GM12878 (cell line): ENCODE data around the gene CCDC9B. TPM values are rescaled to one million over a fixed set of nuclear protein-coding genes. Genes with fewer than 3 reads are reported as not detected.

Source experiments
- ATAC-seq: fragments of 200-7000 bp; cut with Tn5 transposase; 3 replicates; pipeline ENCODE4 v1.9.1; 2020; ENCODE audit warnings: mild to moderate bottlenecking, moderate library complexity
- BruUV-seq: library from RNA; stranded (reverse); fragments of 400-500 nt; replicated peaks from 2 replicates; lab custom pipeline; 2021; lab: Mats Ljungman, UMichigan
- CTCF ChIA-PET: fragments of 300-600 bp; sonication (Branson Sonifier 250); formaldehyde crosslinking; extraction: SDS; loops from one replicate; lab custom pipeline; 2021; ENCODE audit warnings: inconsistent platforms; lab: Yijun Ruan, JAX
- POLR2A ChIA-PET: fragments of 350-600 bp; formaldehyde crosslinking; extraction: SDS; loops from one replicate; lab custom pipeline; 2021; ENCODE audit warnings: inconsistent platforms; lab: Charles Lee
- RAD21 ChIA-PET: fragments of 300-600 bp; sonication (Branson Sonifier 250); formaldehyde crosslinking; loops from one replicate; lab custom pipeline; 2023; ENCODE audit warnings: antibody characterized with exemption; ENCODE audit not compliant: unreplicated experiment; lab: Charles Lee
- SMC1A ChIA-PET: fragments of 300-600 bp; sonication (Branson Sonifier 250); formaldehyde crosslinking; loops from one replicate; lab custom pipeline; 2023; ENCODE audit not compliant: unreplicated experiment, uncharacterized antibody; lab: Charles Lee
- DNase-seq: peaks from one replicate; pipeline ENCODE4 v3.0.0-alpha.2; 2011; ENCODE audit warnings: low read depth, low spot score
- FAIRE-seq: peaks from 3 replicates; lab custom pipeline; 2011; peaks lifted over from hg19 to GRCh38; lab: Jason Lieb, UNC
- H2AFZ ChIP-seq: 2 replicates; pipeline ENCODE4 v1.6.0; 2011; ENCODE audit warnings: low read depth, low read length, control low read depth; ENCODE audit not compliant: control insufficient read depth
- H3K27ac ChIP-seq: 2 replicates; pipeline ENCODE4 v1.5.1; 2011; ENCODE audit warnings: control low read depth; ENCODE audit not compliant: control insufficient read depth, insufficient read depth
- H3K27me3 ChIP-seq, 2 experiments: replicated peaks in 1 of 2; 2 replicates each; pipeline versions ENCODE4 v1.6.0 to v1.6.1; 2011; ENCODE audit warnings: low read length in 1 of 2; ENCODE audit not compliant: control insufficient read depth in 2 of 2, insufficient read depth in 2 of 2
- H3K36me3 ChIP-seq, 2 experiments: 2 replicates each; pipeline ENCODE4 v1.5.1; 2011; ENCODE audit warnings: low read length in 1 of 2; ENCODE audit not compliant: control insufficient read depth in 2 of 2, insufficient read depth in 2 of 2
- H3K4me1 ChIP-seq: 2 replicates; pipeline ENCODE4 v1.6.1; 2011; ENCODE audit warnings: mild to moderate bottlenecking, low read length, moderate library complexity, mixed read lengths; ENCODE audit not compliant: control insufficient read depth, insufficient read depth
- H3K4me2 ChIP-seq: 2 replicates; pipeline ENCODE4 v1.6.0; 2011; ENCODE audit warnings: control low read depth; ENCODE audit not compliant: control insufficient read depth, insufficient read depth
- H3K4me3 ChIP-seq: fragments of 200-600 bp; sonication (generic); 2 replicates; pipeline ENCODE4 v1.5.1; 2016
- H3K79me2 ChIP-seq: 2 replicates; pipeline ENCODE4 v1.6.0; 2011; ENCODE audit warnings: low read length; ENCODE audit not compliant: control insufficient read depth, insufficient read depth
- H3K9ac ChIP-seq: 2 replicates; pipeline ENCODE4 v1.8.0; 2011; ENCODE audit warnings: low read length, control low read depth, mixed read lengths; ENCODE audit not compliant: control insufficient read depth, insufficient read depth
- H3K9me3 ChIP-seq: replicated peaks from 3 replicates; pipeline ENCODE4 v1.5.1; 2011; ENCODE audit warnings: mild to moderate bottlenecking, low read length; ENCODE audit not compliant: control insufficient read depth, insufficient read depth
- H4K20me1 ChIP-seq: 2 replicates; pipeline ENCODE4 v1.6.0; 2011; ENCODE audit not compliant: control insufficient read depth, insufficient read depth
- BCLAF1 ChIP-seq: fragments of 450-650 bp; IDR thresholded peaks from 2 replicates; pipeline ENCODE4 v1.6.1; 2017; ENCODE audit warnings: antibody characterized with exemption, mild to moderate bottlenecking, moderate library complexity
- MYC ChIP-seq: IDR thresholded peaks from 2 replicates; pipeline ENCODE4 v1.6.1; 2011; ENCODE audit warnings: mild to moderate bottlenecking, low read length, moderate library complexity, inconsistent platforms; ENCODE audit not compliant: insufficient read depth, insufficient replicate concordance, insufficient read length, severe bottlenecking
- NFIC ChIP-seq: IDR thresholded peaks from 2 replicates; pipeline ENCODE4 v1.6.1; 2012; ENCODE audit warnings: low read depth, mild to moderate bottlenecking, inconsistent platforms, low read length, moderate library complexity
- PML ChIP-seq: IDR thresholded peaks from 2 replicates; pipeline ENCODE4 v1.6.1; 2012; ENCODE audit warnings: low read length, inconsistent platforms
- ZBED1 ChIP-seq: IDR thresholded peaks from 2 replicates; pipeline ENCODE4 v1.6.1; 2016; ENCODE audit warnings: borderline replicate concordance
- WGBS: methylation state at CpG from one replicate; pipeline ENCODE4 v1.1.6; 2016; ENCODE audit warnings: low lambda C conversion rate; ENCODE audit not compliant: insufficient replicate concordance, insufficient coverage; ENCODE audit errors: missing lambda C conversion rate; 5-methylcytosine and 5-hydroxymethylcytosine counted together
- in situ Hi-C: fragments of 300-500 bp; cut with MboI; formaldehyde crosslinking; loops from 9 replicates; pipeline ENCODE4 v1.14.3; 2018; ENCODE audit warnings: mixed read lengths
- intact Hi-C: fragments of 100-400 bp; cut with micrococcal nuclease; formaldehyde crosslinking; loops from one replicate; pipeline ENCODE4 v1.14.2; 2022; ENCODE audit not compliant: unreplicated experiment
- polyA plus RNA-seq, 11 experiments: library from polyadenylated mRNA; depleted of rRNA in 4 of 11; unstranded in 6 of 11; stranded (reverse) in 5 of 11; fragments of >200 nt; fragmentation: Nextera tagmentation in 4 of 11; fragmentation: Illumina TruSeq in 1 of 11; extraction: Ambion mirVana in 4 of 11; extraction: Trizol in 1 of 11; gene quantifications; 1 replicate in 1 of 11; 2 replicates in 10 of 11; pipeline versions ENCODE4 v1.2.1 to v1.2.3, GENCODE V29; 2011 to 2016; ENCODE audit warnings: inconsistent platforms in 2 of 11, missing spikeins in 2 of 11, low read depth in 1 of 11
- total RNA-seq, 4 experiments: library from RNA; depleted of rRNA in 3 of 4; stranded (reverse); fragments of >200 nt in 3 of 4; fragmentation: Illumina TruSeq in 1 of 4; extraction: Trizol in 1 of 4; gene quantifications; 2 replicates each; pipeline versions ENCODE4 v1.2.1 to v1.2.3, GENCODE V29; 2013 to 2021

CCDC9B gene
- total and polyA plus RNA-seq, 10 of the 15 experiments (the other 5 are each of a cell fraction or from before 2014, with no cell fraction given), result 0.01 to 0.08 (median 0.03) TPM; not detected in 6

GRCh38 chr15:40289140-40289775 is 51.5 kb downstream of the CCDC9B start:
- no peak for DNase-seq
- 54% methylated on average over 6 of the region's 6 CpGs for WGBS
- H3K27me3 ChIP-seq, result no peaks in the 10 kb centered on the region; a peak in 2 of 4 replicates
- H4K20me1 ChIP-seq, result no peaks in the 10 kb centered on the region
- H3K4me1 ChIP-seq, result no peaks in the 10 kb centered on the region
- BruUV-seq, result no TSS peak
- no peak overlapping the region for H3K9ac ChIP-seq
- ChIA-PET SMC1A (interaction anchor here (0.5 to 2.0 kb wide), 4 partner anchors 12 to 47 kb away, joined by 3 to 5 read pairs (median 3); no protein-coding TSS in a partner anchor), POLR2A (no interaction called here), RAD21 (interaction anchor here (0.8 kb wide), 1 partner anchor 30 kb away, joined by 3 read pairs; no protein-coding TSS in a partner anchor), CTCF (interaction anchor here (0.7 to 2.4 kb wide), 8 partner anchors 9 to 48 kb away, joined by 3 to 11 read pairs (median 4); no protein-coding TSS in a partner anchor)
- no peaks in the 10 kb centered on the region for H3K79me2 ChIP-seq
- TF ChIP-seq ZBED1, result no peak
- no peak for TF ChIP-seq MYC
- no peak for TF ChIP-seq NFIC
- in situ Hi-C loops (no loop called here), intact Hi-C loops (no loop called here)
- no peak for ATAC-seq
- H3K4me2 ChIP-seq, result no peak overlapping the region
- H3K27ac ChIP-seq, result no peak overlapping the region
- H3K4me3 ChIP-seq, result no peak overlapping the region
- no peaks in the 10 kb centered on the region for H3K36me3 ChIP-seq
- H3K9me3 ChIP-seq, result no peaks in the 10 kb centered on the region
- FAIRE-seq, result no peak
- H2AFZ ChIP-seq, result no peak overlapping the region

DNA sequence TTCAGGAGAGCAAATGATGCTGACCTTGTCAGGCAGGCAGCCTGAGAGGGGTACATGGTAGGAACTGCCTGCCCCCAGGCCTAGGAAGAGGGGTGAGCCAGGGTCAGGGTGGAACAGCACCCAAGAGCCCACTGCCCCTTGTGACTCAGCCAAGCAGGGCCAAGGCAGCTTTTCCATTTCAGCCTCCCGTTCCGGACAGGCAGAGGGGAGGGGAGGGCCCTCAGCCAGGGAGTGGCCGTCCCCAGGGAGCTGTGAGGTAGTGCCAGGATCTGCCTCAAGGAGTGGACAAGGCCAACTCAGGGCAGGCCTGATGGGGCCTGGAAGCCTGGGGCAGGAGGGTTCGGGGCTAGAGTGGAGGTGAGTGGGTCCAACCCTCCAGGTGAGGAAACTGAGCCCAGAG is 52.8 kb downstream of the CCDC9B start:
- Histone ChIP-seq H3K36me3 (no peaks in the 10 kb centered on the region), H3K4me1 (no peaks in the 10 kb centered on the region), H2AFZ (no peak overlapping the region), H3K4me2 (no peak overlapping the region), H3K27me3 (peaks cover 3 to 5% of the 10 kb centered on the region in 2 experiments; a peak in 3 of 4 replicates), H4K20me1 (no peaks in the 10 kb centered on the region), H3K4me3 (no peak overlapping the region), H3K9me3 (no peaks in the 10 kb centered on the region; the same call in 2 of the 3 replicates), H3K27ac (no peak overlapping the region), H3K79me2 (no peaks in the 10 kb centered on the region), H3K9ac (no peak overlapping the region)
- in situ Hi-C loops (no loop called here), intact Hi-C loops (no loop called here)
- ATAC-seq (no peak), DNase-seq (no peak), FAIRE-seq (no peak)
- SMC1A ChIA-PET, result interaction anchor here (1.2 to 2.0 kb wide), 2 partner anchors 9 to 13 kb away, joined by 3 to 5 read pairs; no protein-coding TSS in a partner anchor
- RAD21 ChIA-PET, result interaction anchor here (1.1 kb wide), 1 partner anchor 49 kb away, joined by 3 read pairs; no protein-coding TSS in a partner anchor
- POLR2A ChIA-PET, result no interaction called here
- whole genome bisulfite sequencing, result 51% methylated on average over 4 of the region's 4 CpGs
- BruUV-seq, result no TSS peak
- CTCF ChIA-PET, result interaction anchor here (0.7 to 0.8 kb wide), 2 partner anchors 29 to 211 kb away, joined by 3 read pairs; no protein-coding TSS in a partner anchor
- TF ChIP-seq BCLAF1 (no peak), PML (no peak)
